ENCODE data around the gene RAB11FIP3. TPM values are rescaled to one million over a fixed set of nuclear protein-coding genes. Genes with fewer than 3 reads are reported as not detected.
"Not testable (repeated sequence)": the region's sequence is repeated elsewhere in the genome, so short reads cannot be mapped to it uniquely, and the experiment has no call there.

Gene RAB11FIP3, protein sequence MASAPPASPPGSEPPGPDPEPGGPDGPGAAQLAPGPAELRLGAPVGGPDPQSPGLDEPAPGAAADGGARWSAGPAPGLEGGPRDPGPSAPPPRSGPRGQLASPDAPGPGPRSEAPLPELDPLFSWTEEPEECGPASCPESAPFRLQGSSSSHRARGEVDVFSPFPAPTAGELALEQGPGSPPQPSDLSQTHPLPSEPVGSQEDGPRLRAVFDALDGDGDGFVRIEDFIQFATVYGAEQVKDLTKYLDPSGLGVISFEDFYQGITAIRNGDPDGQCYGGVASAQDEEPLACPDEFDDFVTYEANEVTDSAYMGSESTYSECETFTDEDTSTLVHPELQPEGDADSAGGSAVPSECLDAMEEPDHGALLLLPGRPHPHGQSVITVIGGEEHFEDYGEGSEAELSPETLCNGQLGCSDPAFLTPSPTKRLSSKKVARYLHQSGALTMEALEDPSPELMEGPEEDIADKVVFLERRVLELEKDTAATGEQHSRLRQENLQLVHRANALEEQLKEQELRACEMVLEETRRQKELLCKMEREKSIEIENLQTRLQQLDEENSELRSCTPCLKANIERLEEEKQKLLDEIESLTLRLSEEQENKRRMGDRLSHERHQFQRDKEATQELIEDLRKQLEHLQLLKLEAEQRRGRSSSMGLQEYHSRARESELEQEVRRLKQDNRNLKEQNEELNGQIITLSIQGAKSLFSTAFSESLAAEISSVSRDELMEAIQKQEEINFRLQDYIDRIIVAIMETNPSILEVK
- total RNA-seq = 10 to 100 TPM; 21.2 to 25.4 TPM

DNA sequence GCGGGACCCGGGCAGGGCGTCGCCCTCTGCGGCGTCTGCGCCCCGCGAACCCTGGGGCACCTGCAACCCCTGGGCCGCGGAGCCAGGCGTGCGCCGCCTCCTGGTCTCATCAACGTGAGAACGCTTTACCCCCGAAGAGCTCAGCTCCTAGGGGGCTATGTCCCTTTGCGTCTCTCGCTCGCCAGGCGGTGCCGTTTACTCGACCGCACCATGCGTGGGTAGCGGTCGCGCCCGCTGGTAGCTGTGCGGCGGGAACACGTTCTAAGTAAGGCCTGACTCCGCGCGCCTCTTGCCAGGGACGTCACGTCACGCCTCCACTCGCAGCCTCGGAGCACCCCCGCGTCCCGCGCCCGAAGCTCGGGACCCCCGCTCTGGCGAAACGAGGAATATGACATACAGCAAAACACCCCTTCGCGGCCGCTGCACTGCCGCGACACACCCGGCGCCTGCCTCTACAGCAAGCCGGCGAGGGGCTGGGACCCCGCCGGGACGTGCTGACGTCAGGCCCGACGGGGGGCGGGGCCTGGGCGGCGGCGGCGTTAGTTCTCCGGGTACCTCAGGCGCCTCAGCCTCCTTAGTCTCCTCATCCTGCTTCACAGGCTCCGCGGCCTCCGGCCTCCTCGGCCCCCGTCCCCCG lies at the start of gene RAB11FIP3:
Gene RAB11FIP3 (plus strand): TSS at position 568 of the 637 bp plus-strand sequence. CDS start 358 bp downstream, outside the sequence.
- H3K27ac Mint-ChIP-seq = peak within 1 kb of the TSS; percentile 68
- ChIA-PET POLR2A (interaction anchor here (0.7 to 2.0 kb wide), 7 partner anchors 12 to 196 kb away, joined by 3 to 11 read pairs (median 3); partner anchors contain the start of genes DECR2, FAM234A and LUC7L), CTCF (interaction anchor here (1.1 to 2.0 kb wide), 2 partner anchors 24 to 1526 kb away, joined by 4 to 5 read pairs; partner anchors contain the start of gene DECR2)
- peaks cover 31% of the 10 kb centered on the region for H3K4me1 Mint-ChIP-seq
- DNase-seq = peak; percentile 86
- H3K27me3 Mint-ChIP-seq = peaks cover 15% of the 10 kb centered on the region
- H3K4me3 Mint-ChIP-seq = peak within 1 kb of the TSS; percentile 79
- no peaks in the 10 kb centered on the region for H3K9me3 Mint-ChIP-seq
- H3K36me3 Mint-ChIP-seq (ENCODE audit: low read depth) = peaks cover 4% of the 10 kb centered on the region

DNA sequence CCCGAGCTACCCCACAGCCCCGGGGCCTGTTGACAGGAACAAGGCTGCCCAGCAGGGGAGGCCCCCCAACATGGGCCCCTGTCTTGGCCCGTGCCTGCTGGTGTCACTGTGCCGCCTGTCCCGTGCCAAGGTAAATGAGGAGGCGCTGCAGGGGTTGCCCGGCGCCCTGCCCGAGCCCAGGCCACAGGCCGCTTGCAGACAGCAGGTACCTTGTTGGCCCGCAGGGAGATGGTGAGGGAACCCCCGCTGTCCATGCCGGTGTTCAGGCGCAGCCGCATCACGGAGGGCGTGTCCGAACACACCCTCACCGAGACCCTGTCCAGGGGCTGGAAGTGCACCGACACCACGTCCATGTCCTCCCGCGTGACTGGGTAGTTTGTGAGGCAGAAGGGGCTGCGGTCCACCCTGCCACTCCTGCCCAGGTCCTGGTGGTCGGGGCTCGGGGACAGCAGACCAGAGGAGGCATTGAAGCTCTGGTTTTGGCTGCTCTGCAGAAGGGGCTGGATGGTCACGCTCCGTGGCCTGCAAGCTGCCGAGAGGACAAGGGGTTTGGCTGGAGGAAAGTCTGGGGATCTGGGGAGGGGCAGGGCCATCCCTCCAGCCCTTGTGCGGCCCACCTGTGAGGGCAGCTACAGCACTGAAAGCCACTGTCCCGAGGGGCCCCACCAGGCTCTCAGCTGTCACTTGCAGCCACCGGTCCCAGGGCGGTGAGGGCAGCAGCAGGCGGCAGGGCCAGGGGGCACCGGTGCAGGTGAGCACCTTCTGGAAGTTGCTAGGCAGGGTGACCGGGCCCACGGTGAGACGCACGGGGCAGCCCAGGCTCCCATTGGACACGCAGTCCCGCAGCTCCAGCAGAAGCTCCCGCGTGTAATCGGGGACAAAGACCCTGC lies 49.3 kb upstream of the RAB11FIP3 start:
- no peak overlapping the region for H3K4me3 Mint-ChIP-seq
- ChIA-PET POLR2A (no interaction called here), CTCF (no interaction called here)
- DNase-seq = no peak
- no peak overlapping the region for H3K27ac Mint-ChIP-seq
- H3K4me1 Mint-ChIP-seq = peaks cover 14% of the 10 kb centered on the region
- H3K9me3 Mint-ChIP-seq = no peaks in the 10 kb centered on the region
- no peaks in the 10 kb centered on the region for H3K27me3 Mint-ChIP-seq
- peaks cover 12% of the 10 kb centered on the region for H3K36me3 Mint-ChIP-seq (ENCODE audit: low read depth)

DNA sequence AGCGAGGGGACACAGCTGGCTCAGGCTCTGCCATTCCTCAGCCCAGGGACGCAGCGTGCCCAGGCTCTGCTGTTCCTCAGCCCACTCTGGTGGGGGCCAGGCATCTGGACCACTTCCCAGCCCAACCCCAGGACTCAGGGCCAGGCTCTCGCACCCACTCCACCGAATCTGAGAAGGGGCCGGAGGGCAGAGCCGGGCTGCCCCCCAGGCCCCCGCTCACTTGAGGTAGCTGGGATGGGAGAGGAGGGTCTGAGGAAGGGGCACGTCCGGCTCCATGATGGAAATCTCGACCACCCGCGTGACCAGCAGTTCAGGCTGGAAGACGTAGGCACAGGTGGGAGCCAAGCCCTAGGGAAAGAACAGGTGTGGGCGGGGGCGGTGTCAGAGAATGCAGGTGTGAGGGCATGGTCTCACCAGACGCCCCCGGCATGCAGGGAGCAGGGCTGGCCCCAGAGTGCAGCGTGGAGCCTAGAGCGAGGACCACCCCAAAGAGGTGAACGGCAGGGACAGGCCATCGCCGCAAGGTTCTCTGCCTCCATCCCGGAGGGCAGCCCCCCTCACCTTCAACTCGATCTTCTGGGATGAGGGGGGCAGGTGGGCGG lies 48.5 kb upstream of the RAB11FIP3 start:
- H3K4me1 Mint-ChIP-seq = peaks cover 11% of the 10 kb centered on the region
- H3K27me3 Mint-ChIP-seq = no peaks in the 10 kb centered on the region
- H3K36me3 Mint-ChIP-seq (ENCODE audit: low read depth) = peaks cover 10% of the 10 kb centered on the region
- H3K4me3 Mint-ChIP-seq = no peak overlapping the region
- no peak overlapping the region for H3K27ac Mint-ChIP-seq
- no peak for DNase-seq
- no peaks in the 10 kb centered on the region for H3K9me3 Mint-ChIP-seq
- ChIA-PET CTCF (no interaction called here), POLR2A (no interaction called here)

DNA sequence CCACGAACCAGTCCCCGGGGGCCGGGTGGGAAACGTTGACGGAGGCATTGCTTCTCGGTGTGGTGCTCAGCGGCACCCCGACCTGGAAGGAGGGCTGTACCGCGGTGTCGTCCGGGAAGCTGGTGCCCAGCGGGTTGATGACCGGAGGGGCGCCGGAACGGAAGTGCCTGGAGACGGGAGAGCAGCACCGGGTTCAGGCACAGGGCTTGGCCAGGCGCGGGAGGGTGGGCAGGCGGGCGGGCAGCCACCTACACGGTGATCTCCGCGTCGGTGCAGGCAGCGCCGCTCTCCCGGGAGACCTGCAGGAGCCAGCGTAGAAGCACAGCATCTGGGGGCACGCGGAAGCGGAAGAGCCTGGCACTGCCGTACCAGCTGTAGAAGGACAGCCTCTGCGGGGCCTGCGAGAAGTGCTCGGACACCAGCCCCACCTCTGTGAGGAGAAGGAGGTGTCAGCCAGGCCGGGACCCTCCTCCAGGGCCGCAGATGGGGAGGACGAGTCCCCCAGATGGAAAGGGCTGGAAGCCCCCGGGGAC lies 48.0 kb upstream of the RAB11FIP3 start:
- Mint-ChIP-seq H3K9me3 (no peaks in the 10 kb centered on the region), H3K27me3 (peaks cover 2% of the 10 kb centered on the region), H3K4me1 (peaks cover 12% of the 10 kb centered on the region), H3K27ac (no peak overlapping the region), H3K4me3 (no peak overlapping the region), H3K36me3 (ENCODE audit: low read depth) (peaks cover 9% of the 10 kb centered on the region)
- ChIA-PET CTCF (no interaction called here), POLR2A (no interaction called here)
- DNase-seq = no peak

DNA sequence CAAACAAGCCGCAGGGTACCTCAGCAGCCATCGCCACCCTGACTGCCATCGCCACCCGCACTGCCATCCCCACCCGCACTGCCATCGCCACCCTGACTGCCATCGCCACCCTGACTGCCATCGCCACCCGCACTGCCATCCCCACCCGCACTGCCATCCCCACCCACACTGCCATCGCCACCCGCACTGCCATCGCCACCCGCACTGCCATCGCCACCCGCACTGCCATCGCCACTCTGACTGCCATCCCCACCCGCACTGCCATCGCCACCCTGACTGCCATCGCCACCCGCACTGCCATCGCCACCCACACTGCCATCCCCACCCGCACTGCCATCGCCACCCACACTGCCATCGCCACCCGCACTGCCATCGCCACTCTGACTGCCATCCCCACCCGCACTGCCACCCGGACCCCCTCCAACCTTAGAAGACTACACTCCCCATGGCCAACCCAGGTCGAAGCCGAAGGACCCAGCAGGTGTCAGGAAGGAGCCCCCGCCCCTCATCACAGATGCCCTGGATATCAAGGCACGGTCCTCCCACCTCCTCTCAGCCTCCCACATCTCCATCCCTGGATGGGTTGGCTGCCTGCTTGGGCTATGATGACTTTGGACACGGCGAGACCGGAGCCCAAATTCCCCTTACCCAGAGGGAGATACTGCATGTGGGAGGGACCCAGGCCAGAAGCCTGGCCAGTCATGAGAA lies 47.2 kb upstream of the RAB11FIP3 start:
- H3K4me3 Mint-ChIP-seq; H3K27me3 Mint-ChIP-seq; DNase-seq; POLR2A ChIA-PET; H3K9me3 Mint-ChIP-seq; CTCF ChIA-PET; H3K27ac Mint-ChIP-seq; H3K36me3 Mint-ChIP-seq (ENCODE audit: low read depth): not testable (repeated sequence)
- H3K4me1 Mint-ChIP-seq = peaks cover 20% of the 10 kb centered on the region

DNA sequence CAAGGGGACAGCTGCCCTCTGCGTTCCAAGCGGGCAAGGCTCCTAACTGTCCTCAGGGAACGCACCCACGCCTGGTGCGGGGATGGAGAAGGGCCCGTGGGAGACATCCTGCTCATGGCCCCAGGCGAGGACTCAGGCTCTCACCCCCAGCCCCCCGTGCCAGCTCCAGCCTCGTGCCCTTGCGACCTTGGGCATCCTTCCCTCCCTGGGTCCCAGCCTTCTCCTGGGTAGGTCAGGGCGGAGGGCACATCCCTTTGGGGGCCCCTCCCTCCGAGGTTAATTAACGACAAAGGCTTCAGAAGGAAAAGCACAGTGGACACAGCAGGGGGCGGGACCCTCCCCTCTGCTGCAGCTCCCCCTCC lies 46.6 kb upstream of the RAB11FIP3 start:
- Mint-ChIP-seq H3K27me3 (peaks cover 10% of the 10 kb centered on the region), H3K4me1 (peaks cover 24% of the 10 kb centered on the region), H3K9me3 (no peaks in the 10 kb centered on the region), H3K4me3 (no peak overlapping the region), H3K36me3 (ENCODE audit: low read depth) (peaks cover 5% of the 10 kb centered on the region), H3K27ac (no peak overlapping the region)
- ChIA-PET POLR2A (no interaction called here), CTCF (no interaction called here)
- DNase-seq = no peak

DNA sequence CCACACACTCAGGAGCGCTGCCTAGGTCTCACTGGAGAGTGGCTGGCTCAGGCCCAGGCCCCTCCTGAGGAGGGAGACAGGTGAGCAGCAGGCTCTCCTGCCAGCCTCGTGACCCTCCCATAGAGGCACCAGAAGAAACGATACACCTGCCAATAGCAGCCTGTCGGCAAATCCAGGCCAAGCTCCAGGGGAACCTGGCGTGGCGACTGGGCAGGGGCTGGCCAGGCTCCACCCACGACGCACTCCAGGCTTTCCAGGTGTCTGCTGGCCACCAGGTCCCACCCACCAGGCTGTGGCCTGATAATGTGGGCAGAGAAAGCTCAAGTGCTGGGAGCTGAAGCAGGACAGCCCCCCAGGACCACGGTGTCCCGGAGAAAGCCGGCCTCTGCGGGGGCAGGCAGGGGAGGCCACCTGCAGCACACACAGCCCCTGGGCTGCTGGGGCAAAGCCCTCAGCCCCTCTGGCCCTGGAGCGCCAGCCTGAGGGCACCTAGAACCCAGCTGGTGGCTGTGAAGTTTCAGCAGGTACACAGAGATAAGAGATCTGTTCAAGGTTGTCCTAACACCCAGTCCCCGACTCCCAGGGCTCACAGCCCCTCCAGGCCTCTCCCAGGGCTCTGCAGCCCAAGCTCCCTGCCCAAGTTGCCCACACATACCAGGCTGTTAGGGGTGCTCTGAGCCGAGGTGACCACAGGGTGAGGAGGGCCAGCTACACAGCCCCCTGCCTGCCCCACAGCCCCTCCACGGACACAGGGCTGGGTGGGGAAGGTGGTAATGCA lies 46.1 kb upstream of the RAB11FIP3 start:
- POLR2A ChIA-PET = interaction anchor here (0.8 to 0.9 kb wide), 2 partner anchors 9 to 22 kb away, joined by 3 read pairs; partner anchors contain the start of genes DECR2 and MRPL28
- Mint-ChIP-seq H3K9me3 (no peaks in the 10 kb centered on the region), H3K27ac (peak overlapping the region; percentile 86), H3K4me1 (peaks cover 24% of the 10 kb centered on the region), H3K36me3 (ENCODE audit: low read depth) (peaks cover 5% of the 10 kb centered on the region), H3K4me3 (peak overlapping the region; percentile 79), H3K27me3 (peaks cover 10% of the 10 kb centered on the region)
- DNase-seq = no peak
- CTCF ChIA-PET = no interaction called here

DNA sequence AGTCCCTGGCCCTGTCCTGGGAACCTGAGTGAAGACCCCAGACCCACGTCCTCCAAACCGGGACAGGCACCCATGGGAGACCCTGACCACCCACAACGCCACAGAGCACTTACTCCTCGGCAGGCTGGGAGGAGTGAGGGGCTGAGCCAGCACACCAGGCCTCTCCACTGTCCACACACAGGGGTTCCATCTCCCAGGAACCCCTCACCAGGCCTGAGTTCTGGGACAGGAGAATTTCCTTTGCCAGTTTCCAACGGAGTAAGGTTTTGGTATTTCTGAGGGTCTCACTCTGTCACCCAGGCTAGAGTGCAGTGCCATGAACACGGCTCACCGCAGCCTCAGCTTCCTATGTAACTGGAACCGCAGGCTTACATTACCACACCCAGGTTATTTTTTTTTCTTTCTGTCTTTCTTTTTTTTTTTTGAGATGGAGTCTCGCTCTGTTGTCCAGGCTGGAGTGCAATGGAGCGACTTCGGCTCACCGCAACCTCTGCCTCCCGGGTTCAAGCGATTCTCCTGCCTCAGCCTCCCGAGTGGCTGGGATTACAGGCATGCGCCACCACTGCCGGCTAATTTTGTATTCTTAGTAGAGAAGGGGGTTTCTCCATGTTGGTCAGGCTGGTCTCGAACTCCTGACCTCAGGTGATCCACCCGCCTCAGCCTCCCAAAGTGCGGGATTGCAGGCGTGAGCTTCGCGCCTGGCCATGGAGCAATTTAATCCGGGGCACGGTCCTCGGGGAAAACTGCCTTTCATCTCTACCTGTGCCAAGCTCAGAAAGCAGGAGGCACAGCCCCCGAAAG lies 45.3 kb upstream of the RAB11FIP3 start:
- Mint-ChIP-seq H3K4me3 (peak overlapping the region; percentile 79), H3K27me3 (peaks cover 10% of the 10 kb centered on the region), H3K9me3 (no peaks in the 10 kb centered on the region), H3K27ac (peak overlapping the region; percentile 86), H3K4me1 (peaks cover 24% of the 10 kb centered on the region), H3K36me3 (ENCODE audit: low read depth) (peaks cover 5% of the 10 kb centered on the region)
- ChIA-PET CTCF (no interaction called here), POLR2A (interaction anchor here (0.6 to 3.2 kb wide), 5 partner anchors 9 to 408 kb away, joined by 3 to 23 read pairs (median 3); partner anchors contain the start of genes CHTF18, DECR2, MRPL28 and RPUSD1)
- peak; percentile 47 for DNase-seq

DNA sequence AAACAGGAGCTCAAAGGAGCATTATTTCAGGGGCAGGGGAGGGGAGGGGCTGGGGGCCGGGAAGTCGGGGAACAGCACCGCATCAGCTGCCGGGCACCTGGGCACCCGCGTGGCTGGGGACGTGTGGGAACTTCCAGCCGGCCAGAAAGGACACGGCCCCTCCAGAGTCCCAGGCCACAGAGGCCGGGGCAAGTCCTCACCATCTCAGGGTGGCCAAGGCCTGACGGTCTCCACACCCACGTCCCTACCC lies 44.8 kb upstream of the RAB11FIP3 start:
- POLR2A ChIA-PET = interaction anchor here (0.6 to 3.2 kb wide), 4 partner anchors 10 to 408 kb away, joined by 3 to 23 read pairs (median 3); partner anchors contain the start of genes CHTF18, MRPL28 and RPUSD1
- Mint-ChIP-seq H3K4me3 (peak overlapping the region; percentile 79), H3K27ac (peak overlapping the region; percentile 86), H3K9me3 (no peaks in the 10 kb centered on the region), H3K27me3 (peaks cover 10% of the 10 kb centered on the region), H3K36me3 (ENCODE audit: low read depth) (peaks cover 5% of the 10 kb centered on the region), H3K4me1 (peaks cover 24% of the 10 kb centered on the region)
- CTCF ChIA-PET = no interaction called here
- DNase-seq = no peak

DNA sequence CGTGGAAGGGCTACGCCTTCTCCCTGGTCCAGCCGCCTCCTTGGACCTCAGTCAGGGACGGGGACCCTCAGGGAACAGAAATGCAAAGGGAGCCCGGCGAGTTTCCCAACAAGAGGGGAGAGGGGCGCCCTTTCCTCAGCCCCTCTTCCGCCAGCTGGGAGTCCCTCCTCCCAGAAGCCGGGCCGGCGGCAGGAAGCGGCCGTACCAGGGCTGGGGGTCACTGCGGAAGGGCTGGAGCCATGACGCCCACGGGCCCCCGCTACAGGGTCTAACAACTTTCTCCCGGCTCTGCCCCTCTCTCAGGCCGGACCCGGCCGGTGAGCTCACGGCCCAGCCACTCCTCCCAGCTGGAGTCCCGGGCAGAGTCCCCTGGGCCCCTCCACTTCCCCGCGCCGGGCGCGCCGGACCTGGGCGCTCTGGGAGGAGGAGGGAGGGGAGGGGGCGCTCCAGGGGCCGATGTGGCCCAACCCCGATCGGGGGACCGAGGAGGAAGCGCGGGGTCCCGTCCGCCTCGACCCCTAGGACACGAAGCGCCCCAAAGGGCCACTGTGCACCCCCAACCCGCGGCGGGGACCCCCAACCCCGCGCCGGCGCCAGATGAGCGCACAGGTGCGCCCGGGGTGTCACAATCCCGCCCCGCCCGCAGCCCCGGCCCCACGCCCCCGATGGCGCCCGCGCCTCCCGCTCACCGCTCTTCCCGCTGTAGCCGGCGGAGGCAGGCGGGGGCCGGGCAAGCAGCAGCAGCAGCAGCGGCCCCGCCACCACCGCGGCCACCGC lies 44.2 kb upstream of the RAB11FIP3 start:
- H3K4me1 Mint-ChIP-seq = peaks cover 24% of the 10 kb centered on the region
- POLR2A ChIA-PET = interaction anchor here (0.8 to 3.2 kb wide), 3 partner anchors 11 to 407 kb away, joined by 3 to 23 read pairs (median 3); partner anchors contain the start of genes CHTF18, MRPL28 and RPUSD1
- no peaks in the 10 kb centered on the region for H3K9me3 Mint-ChIP-seq
- peak; percentile 36 for DNase-seq
- no peak overlapping the region for H3K27ac Mint-ChIP-seq
- H3K27me3 Mint-ChIP-seq = peaks cover 10% of the 10 kb centered on the region
- H3K4me3 Mint-ChIP-seq = peak overlapping the region; percentile 79
- peaks cover 5% of the 10 kb centered on the region for H3K36me3 Mint-ChIP-seq (ENCODE audit: low read depth)
- CTCF ChIA-PET = no interaction called here
